Jurkat, Clone E6-1 (cell line): ENCODE measurements around the gene PODXL.
A peak's percentile ranks its signal among the peaks of the same experiment; 100 is the strongest.

Experiments used
- DNase-seq: peaks from one replicate; pipeline ENCODE4 v3.0.0-alpha.2; 2011; ENCODE audit warnings: low read depth, low spot score
- H3K4me3 ChIP-seq: 2 replicates; pipeline ENCODE4 v1.5.1; 2011; ENCODE audit warnings: mild to moderate bottlenecking, low read length, control low read depth, moderate library complexity

Gene PODXL

DNA sequence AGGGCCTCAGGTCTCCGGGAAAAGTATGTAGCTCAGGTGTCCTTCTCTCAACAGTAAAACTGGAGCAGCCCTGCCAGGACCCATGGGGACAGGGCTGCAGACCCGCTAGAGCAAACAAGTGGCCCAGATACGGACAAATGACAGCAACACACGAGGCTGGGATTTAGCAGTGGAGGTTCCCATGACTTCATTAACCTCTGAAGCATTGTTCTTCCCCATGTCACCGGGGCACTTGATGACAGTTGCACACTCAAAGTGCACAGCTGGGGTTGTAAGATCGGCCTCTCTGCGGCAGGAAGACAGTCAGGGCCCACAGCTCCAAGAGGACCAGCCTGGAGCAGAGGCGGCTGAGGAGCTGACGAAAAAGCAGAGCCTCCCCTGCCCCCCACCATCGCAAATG lies 12.5 kb upstream of the PODXL start:
- no peak overlapping the region for H3K4me3 ChIP-seq
- no peak for DNase-seq

DNA sequence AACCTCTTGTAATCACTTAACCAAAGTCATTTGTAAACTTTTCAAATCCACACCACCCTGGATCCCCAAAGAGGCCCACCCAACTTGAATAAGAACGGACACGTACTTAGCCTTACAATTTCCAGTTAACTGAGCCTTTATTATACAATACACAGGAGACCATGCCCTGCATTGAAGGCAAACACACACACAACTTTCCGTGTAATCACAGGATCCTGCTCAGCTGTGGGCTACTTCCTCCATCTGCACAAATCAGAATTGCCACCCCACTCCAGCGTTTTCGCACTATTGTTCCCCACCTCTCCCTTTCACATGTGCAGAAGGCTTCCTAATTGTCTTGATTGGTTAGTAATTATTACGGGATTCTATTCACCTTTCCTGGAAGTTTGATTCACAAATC lies 12.1 kb upstream of the PODXL start:
- no peak for DNase-seq
- no peak overlapping the region for H3K4me3 ChIP-seq

DNA sequence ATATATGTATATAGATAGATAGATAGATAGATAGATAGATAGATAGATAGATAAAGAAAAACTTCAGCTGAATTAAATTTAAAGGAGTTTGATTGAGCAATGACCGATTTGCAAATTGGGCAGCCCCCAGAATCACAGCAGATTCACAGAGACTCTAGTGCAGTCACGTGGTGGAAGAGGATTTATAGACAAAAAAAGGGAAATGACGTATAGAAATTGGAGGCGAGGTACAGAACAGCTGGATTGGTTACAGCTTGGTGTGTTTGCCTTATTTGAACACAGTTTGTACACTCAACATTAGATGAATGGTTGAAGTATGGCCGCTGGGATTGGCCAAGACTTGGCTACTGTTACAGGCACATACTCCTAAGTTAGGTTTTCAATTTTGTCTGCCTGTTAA lies 8.2 kb upstream of the PODXL start:
- no peak for DNase-seq
- H3K4me3 ChIP-seq = no peak overlapping the region

DNA sequence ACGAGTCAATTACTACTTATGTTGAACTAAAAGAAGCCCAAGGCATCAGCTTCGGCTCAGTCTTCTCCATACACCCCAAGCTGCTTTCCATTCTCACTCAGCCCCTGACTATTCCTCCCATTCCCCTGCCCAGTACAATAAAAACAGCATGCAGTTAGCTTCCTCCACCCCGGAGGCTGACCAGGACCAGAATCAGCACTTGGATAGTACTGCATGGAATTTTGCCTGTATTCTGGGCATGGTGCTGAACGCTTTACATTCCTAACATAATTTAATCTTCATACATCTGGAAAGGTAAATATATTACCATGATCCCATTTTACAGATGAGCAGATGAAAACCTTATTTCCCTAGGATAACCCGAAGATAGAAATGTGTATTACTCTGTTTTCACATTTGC lies 7.5 kb upstream of the PODXL start:
- no peak overlapping the region for H3K4me3 ChIP-seq
- DNase-seq = no peak

DNA sequence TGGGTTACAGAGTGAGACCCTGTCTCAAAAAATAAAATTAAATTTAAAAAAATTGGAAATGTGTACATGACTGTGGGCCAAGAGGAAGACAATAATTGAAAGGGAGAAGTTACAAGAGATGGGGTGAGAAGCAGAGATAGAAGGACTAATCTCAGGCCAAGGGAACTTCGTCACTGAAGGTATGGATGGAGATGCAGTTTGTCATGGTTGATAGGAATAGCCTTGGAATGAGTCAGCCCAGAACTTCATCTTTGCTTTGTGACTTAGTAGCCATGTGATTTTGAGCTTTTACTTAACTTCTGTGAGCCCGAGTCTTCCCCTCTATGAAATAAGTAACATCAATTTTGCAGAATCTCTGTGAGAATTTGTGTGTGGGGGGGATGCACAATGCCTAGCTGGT lies 6.5 kb upstream of the PODXL start:
- H3K4me3 ChIP-seq = no peak overlapping the region
- no peak for DNase-seq

DNA sequence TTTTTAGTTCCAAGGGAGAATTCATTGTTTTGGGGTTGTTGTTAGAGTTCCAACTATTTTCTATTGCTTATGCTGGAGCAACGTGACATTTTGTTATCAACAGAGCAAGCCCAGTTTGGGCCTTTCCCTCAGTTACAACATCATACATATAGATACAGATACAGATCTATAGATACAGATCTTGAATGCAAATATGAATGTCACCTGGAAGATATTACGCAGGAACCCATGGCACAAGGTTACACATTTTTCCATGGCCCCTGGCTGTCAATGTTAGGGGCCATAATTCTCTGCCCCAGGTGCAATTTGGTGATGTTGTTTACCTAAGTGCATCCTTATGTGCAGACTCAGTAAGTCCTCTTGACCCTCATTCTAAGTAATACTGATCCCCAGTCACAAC lies 3.6 kb upstream of the PODXL start:
- DNase-seq = no peak
- H3K4me3 ChIP-seq = no peak overlapping the region

DNA sequence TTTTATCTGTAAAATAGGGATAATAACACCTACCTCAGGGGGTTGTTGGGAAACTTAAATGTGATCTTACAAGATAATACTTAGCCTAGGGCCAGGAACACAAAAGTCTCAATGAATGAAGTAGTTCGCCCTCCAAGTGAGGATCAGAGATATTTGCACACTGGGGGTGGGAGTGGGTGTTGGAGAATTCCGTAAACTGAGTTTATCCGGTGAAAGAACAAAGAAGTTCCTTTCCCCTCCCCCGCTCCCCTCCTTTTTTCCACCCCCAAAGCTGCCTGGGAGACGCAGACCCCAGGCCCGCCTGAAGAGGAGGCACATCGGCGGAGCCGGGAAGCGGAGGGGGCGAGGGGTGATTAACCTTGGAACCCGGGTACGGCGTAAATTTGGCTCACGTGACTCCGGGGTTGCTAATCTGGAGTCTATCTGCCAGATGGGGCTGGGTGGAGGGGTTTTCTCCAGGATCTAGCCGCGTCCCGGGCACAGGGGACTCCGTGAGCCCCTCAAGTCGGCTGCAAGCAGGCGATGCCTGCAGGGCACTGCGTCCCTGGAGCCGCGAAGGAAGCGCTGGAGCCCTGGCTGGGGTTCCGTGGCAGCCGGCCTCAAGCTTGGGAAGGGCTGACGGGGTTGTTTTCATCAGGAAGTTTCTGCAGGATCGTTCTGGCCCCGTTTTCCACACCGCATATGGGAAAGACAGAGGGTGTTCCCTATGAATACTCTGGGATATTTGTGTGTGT lies 1.4 kb upstream of the PODXL start:
- no peak for DNase-seq
- H3K4me3 ChIP-seq = no peak overlapping the region

DNA sequence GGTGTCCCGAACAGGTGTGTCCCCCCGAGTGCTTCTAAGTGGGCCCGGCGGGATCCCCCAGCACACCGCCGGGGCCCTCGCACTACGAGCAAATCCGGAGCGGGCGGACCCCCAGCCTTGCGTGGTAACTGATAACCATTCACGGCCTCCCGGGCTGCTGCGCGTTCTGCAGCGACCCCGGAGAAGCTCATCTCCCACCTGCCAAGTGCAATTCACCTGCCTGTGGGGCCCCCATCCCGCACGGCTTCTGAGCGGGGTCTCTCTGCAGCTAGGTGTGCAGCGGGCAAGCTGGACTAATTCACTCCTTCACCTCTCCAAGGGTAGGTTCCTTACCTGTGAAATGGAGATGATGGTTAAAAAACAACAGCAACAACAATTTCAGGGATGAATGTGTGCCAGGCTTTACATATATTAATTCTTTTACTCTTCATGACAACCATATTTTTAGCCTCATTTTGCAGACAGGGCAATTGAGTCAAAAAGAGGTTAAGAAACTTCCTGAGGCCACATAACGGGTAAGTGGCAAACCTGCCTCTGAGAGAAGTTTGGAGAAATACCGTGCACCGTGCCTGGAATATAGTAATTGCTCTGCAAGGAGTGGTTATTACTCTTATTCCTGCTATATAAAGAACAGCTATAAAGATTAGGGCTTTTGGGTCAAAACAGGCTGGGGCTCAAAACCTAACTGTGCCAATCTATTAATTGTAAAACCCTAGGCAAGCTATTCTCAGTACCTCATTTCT lies 652 bp upstream of the PODXL start:
- DNase-seq = no peak
- H3K4me3 ChIP-seq = peak overlapping the region; percentile 50

DNA sequence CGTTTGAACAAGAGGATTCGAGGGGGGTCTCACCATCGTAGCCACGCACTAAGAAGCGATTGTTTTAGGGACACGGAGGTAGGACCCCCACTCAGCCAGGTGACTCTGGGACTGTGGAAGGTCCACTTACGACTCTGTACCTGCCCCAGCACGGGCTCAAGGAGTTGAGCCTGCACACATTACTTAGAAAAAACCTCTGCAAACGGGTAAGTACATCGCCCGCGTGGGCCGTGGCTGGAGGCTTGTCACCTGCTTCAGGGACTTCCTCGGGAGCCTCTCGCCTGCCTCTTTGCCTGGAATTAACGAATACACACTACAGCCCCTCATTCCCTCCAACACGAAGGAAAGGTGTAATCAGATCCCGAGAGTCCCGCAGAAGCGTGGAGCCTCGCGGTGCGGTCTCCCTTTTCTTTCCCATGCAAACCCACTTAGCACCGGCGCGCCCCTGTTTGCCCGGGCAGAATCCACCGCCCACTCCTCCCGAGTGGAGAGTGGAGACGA lies 826 bp downstream of the PODXL start:
- H3K4me3 ChIP-seq = peak overlapping the region; percentile 46
- no peak for DNase-seq

DNA sequence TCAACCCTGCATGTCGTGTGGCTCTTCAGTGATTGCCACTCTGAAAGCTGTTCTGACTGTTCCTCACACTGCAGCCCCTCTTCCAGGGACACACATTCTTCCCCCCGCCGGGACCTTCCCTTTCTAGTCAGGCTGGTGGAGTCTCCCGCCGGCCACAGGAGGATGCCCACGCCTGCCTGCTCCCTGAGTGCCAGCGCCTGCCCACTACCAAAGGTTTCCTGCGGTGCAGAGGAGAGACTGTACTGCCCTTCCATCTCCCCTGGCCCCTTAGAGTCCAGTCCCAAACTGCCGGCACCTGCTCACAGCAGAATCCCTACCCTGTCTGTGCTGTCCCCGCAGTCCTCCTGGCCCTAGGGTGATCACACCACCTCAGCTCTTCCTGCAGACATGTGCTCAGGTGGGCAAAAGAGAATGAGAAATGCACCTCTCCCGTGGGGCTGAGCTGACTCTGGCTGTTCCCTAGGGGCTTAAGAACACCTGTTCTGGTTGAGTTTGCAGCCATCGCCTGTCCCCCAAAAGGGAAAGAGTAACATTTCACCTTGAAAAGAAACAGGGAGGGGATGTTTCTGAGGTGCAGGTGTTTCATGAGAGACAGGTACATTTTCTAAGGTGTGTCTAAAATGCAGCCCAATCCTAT lies 1.4 kb downstream of the PODXL start:
- H3K4me3 ChIP-seq = no peak overlapping the region
- DNase-seq = no peak

DNA sequence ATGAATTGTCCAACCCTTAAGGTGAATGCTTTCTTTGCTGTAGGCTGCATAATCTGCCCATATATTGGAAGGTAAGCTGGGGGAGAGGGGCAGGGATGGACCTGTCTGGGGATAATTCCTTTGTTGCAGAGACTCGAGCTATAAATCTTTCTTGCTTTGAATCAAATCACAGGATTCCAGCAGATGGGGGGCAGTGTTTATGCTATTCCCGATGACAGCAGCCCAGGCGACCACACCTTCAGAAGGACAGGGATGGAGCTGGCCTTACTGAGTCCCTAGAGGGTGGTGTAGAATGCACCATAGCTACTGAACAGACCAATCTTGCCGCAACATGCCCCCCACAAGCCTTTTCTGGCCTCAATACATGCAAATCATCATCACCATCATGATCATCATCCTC lies 2.5 kb downstream of the PODXL start:
- H3K4me3 ChIP-seq = no peak overlapping the region
- no peak for DNase-seq

DNA sequence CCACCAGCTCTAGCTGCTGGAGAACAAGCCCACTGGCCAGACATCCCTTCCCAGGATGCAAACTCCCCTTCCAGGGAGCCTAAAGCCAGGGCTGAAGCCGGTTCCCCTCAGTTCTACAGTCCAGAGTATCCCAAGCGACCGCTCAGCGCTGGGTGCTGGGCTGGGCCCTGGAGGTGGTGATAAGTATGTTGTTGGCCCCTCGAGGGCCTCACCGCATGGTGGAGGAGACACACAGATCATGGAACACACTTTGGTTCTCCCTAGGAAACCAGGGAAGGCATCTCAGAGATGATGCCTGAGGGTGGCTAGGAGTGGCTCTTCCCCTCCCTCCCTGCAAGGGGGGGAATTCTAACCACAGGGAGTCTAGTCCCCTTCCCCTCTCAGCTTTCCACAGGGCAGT lies 4.4 kb downstream of the PODXL start:
- no peak overlapping the region for H3K4me3 ChIP-seq
- no peak for DNase-seq

DNA sequence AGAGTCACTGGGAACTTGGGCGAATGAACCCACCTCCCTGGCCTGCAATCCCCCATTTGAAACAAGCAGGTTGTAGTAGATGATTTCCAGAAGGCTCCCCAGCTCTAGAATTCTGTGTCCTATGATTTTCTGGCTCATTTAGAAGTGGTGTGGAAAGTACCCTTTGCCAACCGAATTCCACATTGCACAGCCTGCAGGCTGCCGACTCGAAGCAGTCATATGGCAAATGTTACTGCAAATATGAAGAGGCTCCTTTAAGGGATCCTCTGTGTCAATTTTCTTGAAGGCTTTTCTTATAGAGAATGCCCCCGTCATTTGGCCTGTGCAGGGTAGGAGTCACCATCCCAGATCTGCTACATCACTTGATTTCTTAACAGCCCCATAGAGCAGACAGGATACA lies 5.6 kb downstream of the PODXL start:
- no peak overlapping the region for H3K4me3 ChIP-seq
- no peak for DNase-seq

DNA sequence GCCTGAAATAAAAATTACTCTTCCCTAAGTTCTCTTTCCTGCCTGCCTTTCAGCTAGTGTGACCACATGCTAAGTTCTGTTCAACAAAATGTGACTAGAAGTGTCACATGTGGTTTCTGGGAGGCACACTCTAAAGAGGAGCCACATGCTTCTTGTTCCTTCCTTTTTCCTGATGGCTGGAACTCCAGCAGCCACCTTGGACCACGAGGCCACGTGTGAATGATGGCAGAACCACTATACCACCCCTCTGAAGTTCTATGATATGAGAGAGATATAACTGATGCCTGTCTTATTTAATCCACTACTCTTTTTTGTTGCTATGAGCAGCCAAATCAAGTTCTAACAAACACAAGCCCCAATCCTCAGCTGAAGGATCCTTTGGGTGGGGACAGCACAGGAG lies 8.1 kb downstream of the PODXL start:
- DNase-seq = no peak
- no peak overlapping the region for H3K4me3 ChIP-seq

DNA sequence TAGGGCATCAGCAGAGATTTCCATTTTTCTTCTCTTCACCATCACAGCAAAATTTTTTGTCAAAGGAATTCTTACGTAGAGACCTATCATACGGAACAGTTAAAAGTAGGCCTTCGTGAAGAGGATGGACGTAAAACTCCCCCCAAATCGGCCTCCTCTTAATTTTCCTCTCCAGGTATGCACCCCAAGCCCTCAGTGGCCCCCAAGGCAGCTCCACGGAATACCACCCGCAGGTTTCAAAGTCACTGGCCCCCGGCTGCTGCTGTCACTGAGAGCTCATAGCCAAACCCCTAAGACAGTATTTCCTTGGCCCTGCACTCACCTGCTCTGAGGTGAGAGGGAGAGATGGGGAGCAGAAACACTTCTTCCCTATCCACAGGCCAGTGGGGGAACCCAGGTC lies 8.8 kb downstream of the PODXL start:
- DNase-seq = no peak
- H3K4me3 ChIP-seq = no peak overlapping the region

DNA sequence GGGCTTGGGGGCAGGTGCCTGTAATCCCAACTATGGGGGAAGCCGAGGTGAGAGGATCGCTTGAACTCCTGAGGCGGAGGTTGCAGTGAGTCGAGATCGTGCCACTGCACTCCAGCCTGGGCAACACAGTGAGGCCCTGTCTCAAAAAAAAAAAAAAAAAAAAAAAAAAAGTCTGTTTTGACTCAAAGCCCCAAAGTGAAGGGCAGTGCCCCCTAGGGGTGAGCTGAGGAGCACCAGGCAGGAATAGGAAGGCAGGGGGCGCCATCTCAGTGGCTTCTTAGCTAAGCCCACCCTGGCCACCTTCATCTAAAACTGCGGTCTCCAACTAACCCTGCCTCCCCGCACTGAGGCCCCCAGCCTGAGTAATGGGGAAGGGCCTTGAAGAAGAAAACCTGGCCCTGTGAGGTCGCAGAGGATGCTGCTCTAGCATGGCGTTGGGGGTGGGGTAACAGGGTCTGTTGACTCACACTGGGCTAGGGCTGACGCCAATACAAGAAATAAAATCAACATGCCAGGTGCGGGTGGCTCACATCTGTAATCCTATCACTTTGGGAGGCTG lies 9.8 kb downstream of the PODXL start:
- peak; percentile 63 for DNase-seq
- no peak overlapping the region for H3K4me3 ChIP-seq

DNA sequence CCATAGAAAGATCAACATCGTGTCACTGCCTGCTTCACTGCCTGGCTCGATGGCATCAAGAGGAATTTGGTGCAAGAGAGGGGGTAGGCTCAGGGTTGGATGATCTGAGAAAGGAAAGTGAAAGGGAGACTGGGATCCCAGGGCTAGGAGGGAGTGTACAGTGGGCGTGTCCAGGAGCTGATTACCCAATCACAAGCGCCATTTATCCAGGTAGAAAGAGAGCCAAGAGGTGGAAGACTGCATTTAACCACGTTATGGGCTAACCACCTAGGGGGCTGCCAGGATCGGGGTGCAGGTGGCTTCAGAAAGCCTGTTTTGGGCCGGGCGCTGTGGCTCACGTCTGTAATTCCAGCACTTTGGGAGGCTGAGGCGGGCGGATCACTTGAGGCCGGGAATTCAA lies 10.3 kb downstream of the PODXL start:
- no peak overlapping the region for H3K4me3 ChIP-seq
- no peak for DNase-seq

DNA sequence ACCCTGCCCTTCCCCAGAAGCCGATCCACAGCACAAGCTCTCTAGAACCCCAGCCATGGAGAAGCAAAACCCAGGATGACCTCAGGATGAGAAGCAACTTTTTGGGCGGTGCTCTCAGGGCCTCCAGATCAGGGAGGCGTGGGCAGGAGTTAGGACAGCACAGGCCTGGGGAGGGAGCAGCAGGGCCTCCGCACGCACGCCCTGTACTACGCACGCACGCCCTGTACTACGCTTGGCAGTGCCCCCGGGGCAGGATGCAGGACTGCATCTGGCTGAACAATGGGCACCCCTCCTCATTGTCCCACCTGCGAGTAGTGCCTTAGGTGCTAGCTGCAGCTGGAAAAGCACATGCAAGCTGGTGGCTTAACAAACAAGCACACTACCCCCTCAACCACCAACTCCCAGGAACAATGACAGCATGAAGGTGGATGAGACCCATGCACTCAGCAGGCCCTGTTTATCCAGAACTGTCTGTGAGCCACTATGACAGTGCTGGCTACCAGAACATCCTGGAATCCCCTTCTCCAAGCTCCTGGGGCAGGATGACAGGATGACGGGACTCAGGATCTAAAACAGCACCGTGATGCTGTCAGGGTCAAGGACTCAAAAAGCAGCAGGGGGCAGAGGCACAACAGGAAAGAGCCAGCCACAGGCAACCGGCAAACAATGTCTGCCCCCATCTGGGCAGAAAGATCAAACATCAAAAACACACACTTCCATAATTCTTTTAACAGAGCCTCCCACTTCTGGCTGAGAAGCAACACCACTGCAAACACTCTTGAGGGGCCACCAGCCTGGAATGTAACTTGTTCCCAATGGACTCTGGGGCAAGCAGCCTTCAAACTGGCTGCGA lies 11.8 kb downstream of the PODXL start:
- DNase-seq = peak; percentile 44
- H3K4me3 ChIP-seq = no peak overlapping the region

DNA sequence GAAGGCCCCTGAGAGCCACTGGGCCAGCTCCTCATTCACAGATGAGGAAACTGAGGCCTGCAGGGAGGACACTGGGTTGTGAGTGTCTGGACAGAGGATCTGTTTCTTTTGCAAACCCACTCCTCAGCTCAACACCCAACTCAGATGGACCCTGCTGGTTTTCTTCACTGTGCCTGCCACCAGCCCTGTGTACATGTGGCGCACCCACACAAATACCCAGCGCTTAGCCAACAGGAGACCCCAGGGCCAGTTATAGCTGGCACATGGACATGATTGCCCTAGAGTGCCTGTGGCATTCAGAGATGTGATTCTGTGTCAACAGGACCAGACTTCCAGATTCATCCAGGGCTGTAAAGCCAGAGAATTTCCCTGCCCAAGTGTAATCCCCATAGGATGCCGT lies 12.4 kb downstream of the PODXL start:
- no peak overlapping the region for H3K4me3 ChIP-seq
- DNase-seq = no peak
